Stimulated activated CD8-positive, alpha-beta memory T cell treated with anti-CD3 and anti-CD28 coated beads, Interleukin-4, amount 100 ng/mL, for 1 hour (primary cell): ENCODE results near the gene POU2F1.

ENCODE experiments used
- DNase-seq, 2 donors: peaks; one replicate each; pipeline ENCODE4 v3.0.0-alpha.2; 2020; ENCODE audit warnings: low read depth in 2 of 2, low spot score in 1 of 2

The POU2F1 gene

GRCh38 chr1:167270349-167271092 is 49.8 kb downstream of the POU2F1 start:
- no peak for DNase-seq

GRCh38 chr1:167272369-167272957 is 51.8 kb downstream of the POU2F1 start:
- no peak for DNase-seq

- DNase-seq, result no peak
Measured at GRCh38 chr1:167273027-167273800, 52.5 kb downstream of the POU2F1 start.

GRCh38 chr1:167274061-167274460 is 53.4 kb downstream of the POU2F1 start:
- no peak for DNase-seq

- no peak for DNase-seq
Measured at GRCh38 chr1:167276969-167277368, 56.3 kb downstream of the POU2F1 start.

- no peak for DNase-seq
Measured at GRCh38 chr1:167278497-167278896, 57.8 kb downstream of the POU2F1 start.

DNA sequence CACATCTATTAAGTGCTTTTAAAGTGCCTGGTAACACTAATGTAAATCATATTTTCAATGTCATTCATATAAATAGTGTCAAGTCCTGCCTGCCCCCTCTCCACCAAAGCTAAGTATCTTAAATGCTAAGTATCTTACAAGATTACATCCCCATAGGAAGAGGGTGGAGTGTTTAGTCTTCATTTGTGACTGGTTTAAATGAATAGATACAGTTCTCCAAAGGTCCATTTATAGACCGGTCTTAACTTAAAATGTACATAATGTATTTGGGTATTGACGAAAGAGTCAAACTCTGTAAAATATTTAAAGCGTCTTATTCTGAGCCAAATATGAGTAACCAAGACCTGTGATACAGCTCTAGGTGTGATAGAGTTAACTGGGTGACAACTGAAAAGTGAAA is 60.2 kb downstream of the POU2F1 start:
- DNase-seq, result no peak

GRCh38 chr1:167288390-167289074 is 67.8 kb downstream of the POU2F1 start:
- no peak for DNase-seq

- DNase-seq, result no peak
Measured at GRCh38 chr1:167289075-167289442, 68.4 kb downstream of the POU2F1 start.

DNA sequence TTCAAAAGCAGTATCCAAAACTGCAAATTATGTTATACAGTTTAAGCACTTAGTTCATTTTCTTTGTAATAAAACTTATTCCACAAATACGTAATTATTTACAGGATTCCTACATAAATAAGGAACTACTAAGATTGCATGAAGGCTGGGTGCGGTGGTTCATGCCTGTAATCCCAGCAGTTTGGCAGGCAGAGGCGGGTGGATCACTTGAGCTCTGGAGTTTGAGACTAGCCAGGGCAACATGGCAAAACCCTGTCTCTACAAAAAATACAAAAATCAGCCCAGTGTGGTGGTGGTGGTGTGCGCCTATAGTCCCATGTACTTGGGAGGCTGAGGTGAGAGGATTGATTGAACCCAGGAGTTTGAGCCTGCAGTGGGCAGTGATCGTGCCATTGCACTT is 69.3 kb downstream of the POU2F1 start:
- DNase-seq, result no peak

DNA sequence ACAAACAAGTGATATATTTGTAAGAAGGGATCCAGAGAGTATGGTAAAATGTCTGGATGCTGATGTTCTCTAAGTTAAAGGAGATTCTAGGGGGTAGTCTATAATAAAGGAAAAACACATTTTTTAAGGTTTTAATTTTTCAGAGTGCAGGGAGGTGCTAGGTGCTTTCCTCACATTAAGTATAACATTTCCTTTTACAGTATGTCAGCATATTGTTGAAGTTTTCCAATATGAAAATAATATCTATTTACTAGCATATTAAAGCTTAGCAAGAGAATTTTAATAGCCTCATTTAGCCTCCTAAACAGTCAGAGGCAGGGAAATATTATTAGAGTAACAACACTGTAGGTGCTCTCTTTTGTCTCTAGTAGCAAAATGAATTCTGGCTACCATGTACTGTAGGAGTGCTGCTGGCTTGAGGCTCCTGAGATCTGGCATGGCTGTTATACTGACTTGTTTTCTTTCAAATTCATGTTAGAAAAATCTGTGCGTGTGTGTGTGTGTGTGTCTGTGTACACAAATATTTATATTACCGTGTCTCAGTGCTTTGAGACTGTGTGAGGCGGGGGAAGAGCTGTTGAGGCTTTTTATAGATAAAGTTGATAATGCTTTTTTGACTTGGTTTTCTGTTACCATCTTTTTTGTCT is 71.0 kb downstream of the POU2F1 start:
- DNase-seq, result no peak

- no peak for DNase-seq
Measured at GRCh38 chr1:167292216-167292615, 71.5 kb downstream of the POU2F1 start.

DNA sequence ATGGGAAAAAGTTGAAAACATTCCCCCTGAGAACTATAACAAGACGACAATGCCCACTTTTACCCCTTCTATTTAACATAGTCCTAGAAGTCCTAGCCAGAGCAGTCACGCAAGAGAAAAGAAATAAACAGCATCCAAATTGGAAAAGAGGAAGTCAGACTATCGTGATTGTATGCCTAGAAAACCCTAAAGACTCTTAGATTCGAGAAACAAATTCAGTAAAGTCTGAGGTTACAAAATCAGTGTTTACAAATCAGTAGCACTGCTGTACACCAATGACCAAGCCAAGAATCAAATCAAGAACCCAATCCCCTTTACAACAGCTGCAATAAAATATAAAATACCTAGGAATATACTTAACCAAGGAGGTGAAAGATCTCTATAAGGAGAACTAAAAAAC is 72.4 kb downstream of the POU2F1 start:
- no peak for DNase-seq

DNA sequence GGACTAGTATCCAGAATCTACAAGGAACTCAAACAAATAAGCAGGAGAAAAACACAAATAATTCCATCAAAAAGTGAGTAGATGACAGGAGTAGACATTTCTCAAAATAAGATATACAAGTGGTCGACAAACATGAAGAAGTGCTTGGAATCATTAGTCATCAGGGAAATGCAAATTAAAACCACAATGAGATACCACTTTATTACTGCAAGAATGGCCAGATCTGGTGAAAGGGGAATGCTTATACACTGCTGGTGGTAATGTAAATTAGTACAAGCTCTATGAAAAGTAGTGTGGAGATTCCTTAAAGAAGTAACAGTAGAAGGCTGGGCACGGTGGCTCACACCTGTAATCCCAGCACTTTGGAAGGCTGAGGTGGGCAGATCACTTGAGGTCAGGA is 73.8 kb downstream of the POU2F1 start:
- no peak for DNase-seq

GRCh38 chr1:167297222-167298214 is 76.8 kb downstream of the POU2F1 start:
- DNase-seq, result no peak

GRCh38 chr1:167298325-167298724 is 77.6 kb downstream of the POU2F1 start:
- no peak for DNase-seq

- no peak for DNase-seq
Measured at GRCh38 chr1:167301355-167301754, 80.7 kb downstream of the POU2F1 start.

DNA sequence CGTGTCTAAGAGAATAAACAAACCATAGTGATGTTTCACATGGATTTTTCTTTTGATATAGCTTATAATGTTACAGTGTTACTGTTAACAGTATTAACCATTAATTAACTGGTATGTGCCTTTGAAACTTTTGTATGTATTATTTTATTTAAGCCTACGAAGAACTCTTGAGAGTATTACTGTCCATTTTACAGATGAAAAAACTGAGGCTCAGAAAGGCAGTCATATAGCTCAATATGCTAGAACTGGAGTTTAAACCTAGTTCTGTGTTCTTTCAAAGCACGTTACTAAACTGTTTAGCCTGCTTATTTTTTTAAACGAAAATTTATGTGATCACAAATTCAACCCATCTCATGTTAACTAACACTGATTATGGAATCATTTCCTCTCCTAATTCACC is 83.5 kb downstream of the POU2F1 start:
- no peak for DNase-seq

GRCh38 chr1:167305059-167305705 is 84.5 kb downstream of the POU2F1 start:
- DNase-seq, result no peak
